NCI-H524 treated with DMSO at 0.1 percent for 48 hours (cell line): Measurements from ENCODE around the gene BRIX1.
"Not testable (repeated sequence)": the region's sequence is repeated elsewhere in the genome, so short reads cannot be mapped to it uniquely, and the experiment has no call there.

Experiments
- DNase-seq: peaks from one replicate; lab custom pipeline; 2025; lab: John Stamatoyannopoulos, UW

Gene BRIX1

DNA sequence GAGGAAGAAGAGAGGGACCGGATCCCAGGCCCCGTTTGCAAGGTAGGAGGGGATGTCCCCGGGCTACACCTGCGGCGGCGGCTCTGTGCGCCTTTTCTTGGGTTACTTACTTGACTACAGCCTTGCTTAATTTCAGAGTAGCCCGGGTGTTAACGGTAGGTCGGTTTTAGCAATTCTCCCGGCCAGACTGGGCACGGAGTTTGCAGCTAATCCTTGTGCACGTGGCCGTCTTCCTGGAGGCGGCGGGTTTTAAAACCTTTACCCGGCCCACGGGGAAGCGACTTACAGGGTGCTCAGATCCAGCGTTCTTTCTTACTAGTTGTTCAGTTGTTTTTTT, 313 bp downstream of the BRIX1 start:
- DNase-seq = no peak

DNA sequence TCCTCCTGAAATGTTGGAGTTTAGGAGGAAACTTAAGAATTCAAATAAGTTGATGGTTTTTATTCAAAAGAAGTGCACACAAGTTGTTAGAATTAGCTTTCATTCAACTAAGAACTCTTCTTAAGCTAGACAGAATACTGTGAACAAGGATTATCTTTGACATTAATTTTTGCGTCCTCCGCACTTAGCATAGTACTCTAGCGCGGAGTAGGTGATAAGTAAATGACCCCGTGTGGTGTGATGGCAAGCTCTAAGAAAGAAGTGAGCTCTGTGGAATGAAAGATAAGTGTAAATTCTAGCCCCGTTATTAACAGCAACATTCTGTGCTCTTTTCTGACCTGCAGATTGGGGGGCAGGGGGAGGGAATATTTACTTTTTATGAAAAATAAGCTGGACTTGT, 1.0 kb downstream of the BRIX1 start:
- DNase-seq = no peak

DNA sequence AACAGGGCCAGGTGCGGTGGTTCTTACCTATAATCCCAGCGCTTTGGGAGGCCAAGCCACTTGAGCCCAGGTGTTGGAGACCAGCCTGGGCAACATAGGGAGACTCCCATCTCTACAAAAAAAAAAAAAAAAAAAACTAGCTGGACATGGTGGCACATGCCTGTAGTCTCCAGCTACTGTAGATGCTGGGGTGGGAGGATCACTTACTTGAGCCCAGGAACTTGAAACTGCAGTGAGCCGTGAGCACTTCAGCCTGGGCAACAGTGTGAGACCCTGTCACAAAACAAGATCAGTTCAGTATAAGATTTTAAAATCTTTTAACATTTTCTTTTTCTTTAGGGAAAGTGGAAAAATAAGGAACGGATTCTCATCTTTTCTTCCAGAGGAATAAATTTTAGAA, 2.5 kb downstream of the BRIX1 start:
- DNase-seq = no peak

DNA sequence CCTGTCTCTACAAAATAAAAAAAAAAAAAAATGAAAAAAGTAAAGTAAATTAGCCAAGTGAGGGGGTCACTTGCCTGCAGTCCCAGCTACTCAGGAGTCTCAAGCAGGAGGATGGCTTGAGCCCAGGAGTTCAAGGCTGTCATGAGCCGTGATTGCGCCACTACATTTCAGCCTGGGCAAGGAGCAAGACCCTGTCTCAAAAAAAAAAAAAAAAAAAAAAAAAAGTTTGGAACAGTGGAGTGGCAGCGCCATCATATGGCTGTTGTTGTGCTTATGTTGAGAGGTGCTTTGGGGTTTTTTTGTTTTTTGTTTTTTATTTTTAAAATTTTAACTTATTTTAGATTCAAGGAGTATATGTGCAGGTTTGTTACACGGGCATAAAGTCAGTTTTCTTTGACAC, 3.6 kb downstream of the BRIX1 start:
- no peak for DNase-seq

DNA sequence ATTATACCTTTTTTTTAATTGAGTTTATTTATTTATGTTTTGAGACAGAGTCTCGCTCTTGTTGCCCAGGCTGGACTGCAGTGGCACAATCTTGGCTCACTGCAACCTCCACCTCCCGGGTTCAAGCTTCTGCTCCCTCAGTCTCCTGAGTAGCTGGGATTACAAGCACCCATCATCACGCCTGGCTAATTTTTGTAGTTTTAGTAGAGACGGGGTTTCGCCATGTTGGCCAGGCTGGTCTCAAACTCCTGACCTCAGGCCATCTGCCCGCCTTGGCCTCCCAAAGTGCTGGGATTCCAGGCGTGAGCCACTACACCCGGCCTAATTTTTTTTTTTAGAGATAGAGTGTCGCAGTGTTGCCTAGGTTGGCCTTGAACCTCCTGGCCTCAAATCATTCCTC, 7.7 kb downstream of the BRIX1 start:
- not testable (repeated sequence) for DNase-seq

DNA sequence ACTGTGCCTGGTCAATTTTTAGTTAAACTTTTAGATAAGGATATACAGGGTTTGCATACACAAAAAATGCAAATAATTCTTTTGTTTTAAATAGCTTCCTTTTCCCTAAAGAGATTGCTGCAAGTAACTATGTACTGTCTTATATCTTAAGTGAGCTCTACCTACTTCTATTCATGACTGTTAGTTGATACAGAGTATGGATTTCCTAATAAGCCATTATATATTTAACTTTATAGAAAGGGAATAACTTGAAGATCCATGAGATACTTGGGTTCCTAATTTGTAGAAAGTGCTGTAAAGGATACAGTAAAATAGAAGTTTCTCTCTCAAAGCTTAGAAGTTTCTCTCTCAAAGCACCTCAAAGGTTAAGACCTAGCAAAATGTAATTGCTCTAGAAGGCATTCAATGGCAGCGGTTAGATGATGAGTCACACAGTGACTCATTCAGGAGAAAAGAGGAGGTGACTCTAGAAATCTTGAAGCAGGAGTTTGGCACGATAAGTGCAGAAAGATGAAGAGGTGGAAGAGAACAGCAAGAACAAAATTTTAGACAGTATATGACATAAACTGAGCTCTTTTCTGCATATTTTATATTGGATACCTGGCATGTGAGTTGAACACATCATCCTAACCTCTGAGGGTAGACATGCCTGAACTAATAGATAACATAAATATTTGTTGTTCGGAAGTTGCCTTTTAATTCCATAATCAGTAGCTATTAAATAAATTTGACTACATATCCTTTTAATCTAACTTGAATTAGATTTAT, 8.4 kb downstream of the BRIX1 start:
- DNase-seq = no peak

DNA sequence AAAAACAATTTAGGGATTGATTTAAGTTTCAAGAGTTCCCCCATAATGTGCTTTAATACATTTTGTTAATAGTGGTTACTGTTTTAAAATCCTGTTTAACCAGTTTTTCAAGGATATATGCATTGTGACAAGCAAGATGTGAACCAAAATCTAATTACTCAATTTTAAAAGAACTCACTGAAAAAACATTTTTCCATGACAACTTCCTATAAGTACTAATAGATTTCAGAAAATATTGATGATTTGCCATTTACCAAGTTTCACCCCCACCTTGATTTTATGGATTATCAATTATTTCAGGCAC, 8.9 kb downstream of the BRIX1 start:
- no peak for DNase-seq

DNA sequence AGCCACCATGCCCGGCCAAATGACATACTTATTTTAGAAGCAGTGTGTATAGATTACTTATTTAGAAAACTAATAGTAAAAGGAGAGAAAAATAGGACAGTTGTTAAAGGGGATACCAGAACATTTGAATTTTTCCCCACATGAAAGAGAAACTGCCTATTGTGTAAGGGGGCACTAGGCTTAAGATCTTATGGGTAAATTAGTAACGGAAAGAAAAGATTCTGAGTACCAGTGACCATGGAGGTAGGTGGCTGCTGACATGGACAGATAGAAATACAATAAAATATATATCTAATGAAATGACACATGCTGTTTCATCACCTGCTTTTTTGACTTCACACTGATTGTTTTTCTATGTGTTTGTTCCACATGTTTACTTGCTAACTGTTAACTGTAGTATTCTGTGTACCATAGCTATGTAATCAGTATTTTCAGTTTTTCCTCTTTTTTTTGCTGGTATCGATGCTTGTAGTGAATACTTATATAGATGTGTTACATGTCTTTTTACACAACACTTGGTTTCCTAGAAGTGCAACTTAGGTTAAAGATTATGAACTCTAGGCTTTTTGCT, 10.9 kb downstream of the BRIX1 start:
- no peak for DNase-seq

DNA sequence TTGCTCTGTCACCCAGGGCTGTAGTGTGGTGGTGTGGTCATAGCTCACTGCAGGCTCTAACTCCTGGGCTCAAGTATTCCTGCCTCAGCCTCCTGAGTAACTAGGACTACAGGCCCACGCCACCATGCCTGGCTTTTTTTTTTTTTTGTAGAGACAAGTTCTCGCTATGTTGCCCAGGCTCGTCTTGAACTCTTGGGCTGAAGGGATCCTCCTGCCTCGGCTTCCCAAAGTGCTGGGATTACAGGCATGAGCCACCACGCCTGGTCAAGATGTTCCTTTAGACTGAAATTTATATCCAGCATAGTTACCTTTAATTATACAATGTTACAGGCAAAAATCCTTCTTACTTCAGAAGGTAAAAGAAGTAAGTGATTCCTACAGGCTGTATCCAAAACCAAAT, 12.3 kb downstream of the BRIX1 start:
- DNase-seq = no peak

DNA sequence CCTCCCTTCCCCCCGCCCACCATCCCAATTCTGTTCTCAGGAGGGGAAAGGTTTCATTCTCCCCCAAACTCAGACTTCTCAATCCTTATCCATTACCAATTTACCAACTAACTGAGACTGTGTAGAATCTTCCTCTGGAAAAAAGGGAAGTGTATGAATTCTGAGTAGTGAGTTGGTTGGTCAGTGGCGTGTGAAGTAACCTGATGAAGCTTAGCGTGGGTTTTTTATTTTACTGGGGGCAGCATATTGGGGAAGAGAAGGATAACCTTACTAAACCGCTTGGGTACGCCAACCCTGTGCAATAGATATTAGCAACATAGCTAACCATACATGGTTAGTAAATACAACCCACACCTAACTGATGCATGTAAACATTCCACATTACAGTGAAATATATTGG, 12.8 kb downstream of the BRIX1 start:
- DNase-seq = no peak

DNA sequence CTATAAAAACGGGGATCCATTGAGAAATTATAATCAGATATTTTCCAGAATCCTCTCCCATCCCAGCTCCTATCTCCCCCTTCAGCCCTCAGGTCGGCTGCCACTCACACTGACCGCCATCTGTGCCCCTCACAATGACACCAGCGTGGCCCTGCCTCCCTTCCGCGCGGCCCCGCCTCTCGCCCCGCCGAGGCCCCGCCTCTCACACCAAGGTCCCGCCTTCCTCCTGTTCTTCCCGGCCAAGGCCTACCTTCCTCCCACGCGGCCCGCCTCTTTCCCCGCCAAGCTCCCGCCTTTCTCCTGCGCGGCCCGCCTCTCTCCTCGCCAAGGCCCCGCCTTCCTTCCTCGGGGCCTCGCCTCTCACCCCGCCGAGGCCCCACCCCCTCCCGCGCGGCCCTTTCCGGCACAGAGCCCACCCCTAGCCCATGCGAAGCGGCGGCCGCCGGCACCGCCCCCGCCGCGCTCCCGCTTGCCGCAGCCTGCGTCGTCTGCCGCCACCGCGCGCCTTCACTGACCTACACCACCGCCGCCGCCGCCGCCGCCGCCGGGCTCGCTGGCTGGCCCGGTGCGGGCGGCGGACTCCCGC, 13.7 kb downstream of the BRIX1 start, which contains the start of gene DNAJC21:
Gene DNAJC21 (plus strand): TSS at position 426 of the 586 bp plus-strand sequence. CDS start 261 bp downstream, outside the sequence.
- DNase-seq = peak; percentile 92

DNA sequence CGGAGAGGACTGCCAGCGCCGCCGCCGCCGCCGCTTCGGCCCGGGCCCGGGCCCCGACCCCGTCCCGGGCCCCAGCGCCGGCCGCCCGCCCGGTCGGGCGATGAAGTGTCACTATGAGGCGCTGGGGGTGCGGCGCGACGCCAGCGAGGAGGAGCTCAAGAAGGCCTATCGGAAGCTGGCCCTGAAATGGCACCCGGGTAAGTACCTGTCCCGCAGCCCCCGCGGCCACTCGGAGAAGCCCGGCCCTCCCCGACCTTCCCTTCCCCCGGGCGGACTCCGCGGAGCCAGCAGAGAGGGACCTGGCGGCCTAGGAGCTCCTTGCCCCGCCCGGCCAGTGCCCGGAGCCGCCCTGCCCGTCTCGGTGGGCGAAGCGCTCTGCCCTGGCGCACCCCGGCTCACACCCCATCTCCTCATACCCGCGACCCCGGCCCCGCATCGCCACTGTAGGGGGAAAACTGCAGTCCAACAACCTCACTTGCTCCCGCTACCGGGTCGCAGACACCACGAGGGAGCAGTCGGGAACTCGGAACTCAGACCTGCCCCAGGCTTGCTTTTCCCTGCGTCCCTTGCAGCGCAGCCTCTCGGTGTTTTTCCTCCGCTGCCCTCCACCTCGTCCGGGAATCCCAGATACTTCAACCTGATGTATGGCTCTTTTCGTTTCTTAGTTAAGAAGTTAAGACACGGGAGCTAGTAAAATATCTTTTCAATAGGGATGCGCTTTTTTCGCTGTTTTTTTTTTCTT, 14.4 kb downstream of the BRIX1 start:
- peak; percentile 42 for DNase-seq

DNA sequence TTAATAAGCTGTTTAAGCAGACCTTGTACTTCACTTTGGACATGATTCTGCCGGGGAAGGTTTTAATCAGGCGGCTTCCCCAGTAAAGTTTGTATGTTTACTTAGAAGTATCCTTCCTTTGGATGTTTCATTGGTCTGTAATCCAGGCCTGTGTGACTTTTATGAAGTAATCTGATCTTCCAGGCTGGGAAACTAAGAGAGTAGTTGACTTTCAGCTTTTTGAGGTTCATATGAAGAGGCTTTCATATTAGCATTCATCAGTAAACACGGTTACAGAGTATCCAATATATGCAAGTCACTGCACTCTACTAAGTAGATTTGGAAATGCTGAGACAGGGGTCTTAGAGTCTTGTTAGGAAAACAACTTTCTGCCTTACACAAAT, 14.9 kb downstream of the BRIX1 start:
- no peak for DNase-seq

DNA sequence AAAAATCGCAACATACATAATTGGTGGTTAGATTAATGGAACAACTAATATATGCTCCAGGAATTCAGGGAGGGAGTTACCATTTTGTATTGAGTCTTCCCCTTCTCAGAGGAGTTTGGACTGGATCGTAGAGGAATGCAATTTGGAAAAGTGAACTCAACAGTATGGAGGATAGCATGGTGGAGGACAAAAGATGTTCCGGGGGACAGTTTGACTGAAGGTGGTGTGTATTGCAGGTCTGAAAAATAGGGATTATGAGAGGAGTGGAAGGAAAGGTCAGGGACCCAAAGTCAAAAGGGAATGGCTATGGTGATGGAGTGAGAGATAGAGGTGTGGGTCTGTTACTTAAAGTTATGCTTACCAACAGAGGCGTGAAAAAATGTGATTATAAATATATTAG, 15.4 kb downstream of the BRIX1 start:
- DNase-seq = no peak

DNA sequence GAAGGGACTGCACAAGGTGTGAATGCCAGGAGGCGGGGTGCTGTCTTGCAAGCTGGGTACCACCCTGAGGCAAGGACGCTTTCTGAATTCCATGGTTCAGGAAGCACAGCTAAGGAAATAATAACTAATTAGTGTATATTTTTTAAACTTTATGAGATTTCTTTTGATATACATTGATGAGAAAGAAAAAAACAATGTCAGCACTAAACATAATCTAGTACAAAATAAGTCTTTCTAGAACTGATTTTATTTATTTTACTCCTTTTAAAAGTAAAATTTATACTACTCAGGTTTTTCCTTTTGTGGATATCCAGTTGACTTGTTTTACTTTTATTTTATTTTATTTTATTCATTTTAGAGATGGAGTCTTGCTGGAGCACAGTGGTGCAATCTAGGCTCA, 17.4 kb downstream of the BRIX1 start:
- DNase-seq = no peak

DNA sequence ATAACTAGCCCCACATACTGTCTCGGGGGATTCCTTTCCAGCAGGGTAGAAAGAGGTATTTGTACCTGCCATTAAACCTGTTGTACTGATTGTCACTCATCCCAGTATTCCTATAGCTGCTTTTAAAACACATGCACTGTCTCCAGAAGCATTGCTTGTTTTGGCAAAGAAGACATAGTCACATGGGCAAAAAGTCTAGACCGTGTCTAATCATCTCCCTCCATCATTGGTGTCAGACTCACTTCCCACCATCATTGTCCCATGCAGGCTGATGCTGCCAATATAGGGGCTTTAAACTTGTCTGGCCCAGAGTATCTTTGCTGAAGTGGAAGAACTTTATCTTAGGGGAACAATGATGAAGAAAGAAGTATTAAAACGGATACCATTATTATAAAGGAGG, 26.4 kb downstream of the BRIX1 start:
- no peak for DNase-seq

DNA sequence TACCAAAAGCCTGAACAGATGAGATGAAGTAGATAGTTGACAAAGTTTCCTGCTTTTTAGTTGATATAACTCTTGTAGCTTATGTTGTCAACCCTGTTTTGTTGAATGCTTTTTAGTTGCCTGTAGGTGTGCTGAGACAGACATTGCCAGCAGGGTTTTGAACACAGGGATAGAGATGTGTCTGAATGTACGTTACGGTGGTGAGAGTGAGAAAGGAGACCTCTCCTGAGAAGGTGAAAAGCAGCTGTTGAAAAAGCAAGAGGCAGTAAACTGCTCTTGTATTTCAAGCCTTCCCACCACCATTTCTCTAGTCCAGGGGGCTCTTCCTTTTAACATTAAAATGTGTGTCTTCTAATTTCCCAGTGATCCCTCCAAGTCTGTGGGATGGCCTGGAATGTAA, 28.5 kb downstream of the BRIX1 start:
- DNase-seq = no peak

DNA sequence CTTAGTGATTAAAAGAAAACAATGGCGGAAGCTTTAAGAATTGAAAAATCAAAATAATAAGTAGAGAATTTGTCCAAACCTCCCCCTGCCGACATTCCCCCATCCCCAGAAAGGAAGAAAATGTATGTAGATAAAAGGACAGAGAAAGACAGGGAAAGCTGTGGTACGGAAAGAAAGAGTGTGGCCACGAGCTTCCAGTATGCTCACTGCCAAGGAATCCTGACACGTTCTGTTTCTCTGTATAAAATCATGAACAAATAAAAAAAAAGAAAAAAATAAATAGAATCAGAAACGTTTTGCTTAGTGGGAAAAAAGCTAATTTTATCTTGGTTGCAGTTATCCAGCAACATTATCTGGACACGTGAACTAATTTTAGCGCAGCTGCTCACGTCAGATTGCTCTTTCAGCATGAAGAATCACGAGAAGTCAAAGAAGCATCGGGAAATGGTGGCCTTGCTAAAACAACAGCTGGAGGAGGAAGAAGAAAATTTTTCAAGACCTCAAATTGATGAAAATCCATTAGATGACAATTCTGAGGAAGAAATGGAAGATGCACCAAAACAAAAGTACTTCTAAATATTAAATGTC, 29.0 kb downstream of the BRIX1 start:
- no peak for DNase-seq

DNA sequence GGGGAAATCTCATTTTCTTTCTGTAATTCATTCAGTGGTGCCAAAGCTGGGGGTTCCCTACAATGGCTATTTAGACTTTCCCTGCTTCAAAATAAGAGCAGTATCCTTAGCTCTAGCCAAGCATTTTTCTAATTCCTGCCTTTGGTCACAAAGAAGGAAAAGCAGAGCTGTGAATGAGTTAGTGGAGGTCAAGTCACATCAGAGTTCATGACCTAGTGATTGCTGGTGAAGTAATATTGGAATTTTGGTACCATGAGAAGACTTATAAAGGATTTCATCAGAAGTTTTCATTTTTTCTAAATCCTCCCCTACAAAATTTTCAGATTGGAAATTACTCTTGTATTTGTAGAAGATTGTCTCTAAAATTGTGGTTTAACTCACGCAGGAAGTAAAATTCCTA, 41.8 kb downstream of the BRIX1 start:
- DNase-seq = no peak

DNA sequence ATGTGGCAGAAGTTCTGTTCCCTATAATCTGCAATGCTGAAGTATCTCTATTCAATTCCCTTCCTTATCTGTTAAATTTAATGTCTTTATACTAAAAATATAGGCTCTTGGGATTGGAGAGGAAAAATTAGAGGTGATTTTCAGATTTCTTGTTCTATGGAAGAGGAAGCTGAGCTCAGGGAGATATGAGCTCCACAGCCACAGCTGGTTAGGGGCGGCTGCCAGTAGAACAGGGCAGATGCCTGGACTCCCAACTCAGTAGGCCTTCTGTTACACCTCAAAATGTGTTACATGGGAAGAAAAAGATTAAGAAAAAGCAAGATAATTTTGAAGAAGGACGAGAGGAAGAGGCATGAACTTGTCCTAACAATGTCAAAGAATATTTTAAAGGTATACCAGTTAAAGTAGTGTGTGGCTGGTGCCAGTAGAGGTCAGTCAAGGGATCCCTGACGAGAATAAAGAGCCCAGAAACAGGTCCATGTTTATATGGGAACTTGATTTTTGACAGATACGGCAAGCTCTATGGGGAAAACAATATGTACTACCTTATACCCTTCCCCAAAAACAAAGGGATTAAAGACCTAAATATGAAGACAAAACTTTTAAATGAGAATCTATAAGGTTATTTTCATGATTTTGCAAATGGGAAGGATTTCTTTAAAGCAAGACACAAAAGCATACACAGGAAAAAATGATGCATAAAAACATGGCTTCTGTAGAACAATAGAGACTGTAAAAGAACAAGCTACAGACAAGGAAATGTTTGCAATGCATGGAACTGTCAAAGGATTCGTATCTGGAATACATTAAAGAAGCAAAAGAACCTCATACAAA, 42.6 kb downstream of the BRIX1 start:
- peak; percentile 9 for DNase-seq

DNA sequence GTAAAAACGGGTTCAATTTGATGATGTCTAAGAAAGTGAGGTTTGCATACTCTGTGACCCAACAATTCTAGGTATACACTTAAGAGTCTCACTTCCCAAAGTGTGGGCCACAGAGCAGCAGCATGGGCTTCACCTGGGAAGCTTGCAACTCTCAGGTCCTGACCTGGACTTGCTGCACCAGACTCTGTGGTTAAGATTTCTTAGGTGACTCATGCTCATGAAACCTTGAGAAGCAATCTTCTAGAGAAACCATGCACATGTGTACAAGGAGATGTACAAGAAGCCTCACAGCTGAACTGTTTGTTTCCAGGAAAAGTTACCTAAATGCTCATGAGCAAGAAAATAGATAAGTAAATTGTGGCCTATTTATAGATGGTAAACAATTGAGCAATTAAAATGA, 43.8 kb downstream of the BRIX1 start:
- no peak for DNase-seq

DNA sequence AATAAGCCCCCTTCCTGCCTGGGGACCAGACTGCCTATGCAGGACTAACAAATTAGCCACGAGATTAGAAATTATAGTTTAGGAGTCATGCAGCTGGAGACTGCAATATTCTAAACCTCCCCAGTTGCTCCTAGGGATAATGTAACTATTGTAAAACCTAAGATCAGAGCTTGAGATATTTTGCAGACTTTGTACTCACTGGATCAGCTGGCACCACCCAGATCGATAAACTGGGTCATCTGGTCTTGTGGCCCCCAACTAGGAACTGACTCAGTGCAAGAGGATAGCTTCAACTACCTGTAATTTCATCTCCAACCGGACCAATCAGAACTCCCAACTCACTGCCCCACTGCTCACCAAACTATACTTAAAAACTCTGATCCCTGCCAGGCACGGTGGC, 52.0 kb downstream of the BRIX1 start:
- no peak for DNase-seq
